ENCODE measurements around the gene ZBTB7C.

- TF ChIP-seq SMC3 (IDR thresholded peaks at IDR 0.05; ENCODE audit: borderline replicate concordance, low read length) (no peak), POLR2AphosphoS5 (IDR thresholded peaks at IDR 0.05; ENCODE audit: low read length) (no peak), ELK1 (IDR thresholded peaks at IDR 0.05; ENCODE audit: low read depth, low read length) (no peak), PBX3 (IDR thresholded peaks at IDR 0.05; ENCODE audit: insufficient replicate concordance, low read depth, low read length) (no peak), POLR2A (IDR thresholded peaks at IDR 0.05; ENCODE audit: low read depth, low read length) (no peak), ASH2L (IDR thresholded peaks at IDR 0.05; ENCODE audit: borderline replicate concordance, low read depth) (no peak), MYB (IDR thresholded peaks at IDR 0.05; ENCODE audit: borderline replicate concordance, low read depth, low read length) (no peak), CHD1 (IDR thresholded peaks at IDR 0.05; ENCODE audit: low read depth, low read length) (no peak), EZH2 (IDR thresholded peaks at IDR 0.05; ENCODE audit: borderline replicate concordance, control insufficient read depth, low read depth, low read length) (no peak), CTCF (IDR thresholded peaks at IDR 0.05 in 2 of 3, conservative IDR thresholded peaks at IDR 0.05 in 1 of 3; ENCODE audit: control insufficient read depth in 2 of 3, extremely low read depth in 1 of 3, insufficient read depth in 1 of 3, low read depth in 3 of 3, low read length in 3 of 3) (no peak), FOXM1 (IDR thresholded peaks at IDR 0.05; ENCODE audit: low read depth, low read length) (no peak)
These were observed 427.9 kb downstream of the ZBTB7C start for GRCh38 chr18:47981320-47981719.

All from GM12878 (cell line).